ENCODE data around the gene MYL9.
A peak's percentile ranks its signal among the peaks of the same experiment; 100 is the strongest.
"Not testable (repeated sequence)": the region's sequence is repeated elsewhere in the genome, so short reads cannot be mapped to it uniquely, and the experiment has no call there.

MYL9 gene

GRCh38 chr20:36563374-36563773 lies 22.1 kb downstream of the MYL9 start:
- H3K4me3 ChIP-seq (ENCODE audit: low read depth, low read length) = no peak overlapping the region
- TF ChIP-seq CTCF (IDR thresholded peaks at IDR 0.05; ENCODE audit: low read depth, low read length, missing control alignments) = no peak
- DNase-seq (ENCODE audit: low read depth) = no peak
- in situ Hi-C loops (cut with HindIII; ENCODE audit: low sequenced_read_pairs) = loop anchor here (25.0 kb wide), 1 partner anchor 199 kb away; the partner anchor contains the start of gene DSN1

- in situ Hi-C loops (cut with HindIII; ENCODE audit: low sequenced_read_pairs) = loop anchor here (25.0 kb wide), 1 partner anchor 198 kb away; the partner anchor contains the start of gene DSN1
These were observed 22.9 kb downstream of the MYL9 start for GRCh38 chr20:36564078-36564725.

GRCh38 chr20:36564726-36565121 lies 23.4 kb downstream of the MYL9 start:
- in situ Hi-C loops (cut with HindIII; ENCODE audit: low sequenced_read_pairs) = loop anchor here (25.0 kb wide), 1 partner anchor 198 kb away; the partner anchor contains the start of gene DSN1
- H3K4me3 ChIP-seq (ENCODE audit: low read depth, low read length); DNase-seq (ENCODE audit: low read depth): not testable (repeated sequence)

More at GRCh38 chr20:36564078-36564725, 22.9 kb downstream of the MYL9 start:
- H3K4me3 ChIP-seq (ENCODE audit: low read depth, low read length); DNase-seq (ENCODE audit: low read depth): not testable (repeated sequence)

- no peak for DNase-seq (ENCODE audit: low read depth)
- TF ChIP-seq CTCF (IDR thresholded peaks at IDR 0.05; ENCODE audit: low read depth, low read length, missing control alignments) = no peak
- no peak overlapping the region for H3K4me3 ChIP-seq (ENCODE audit: low read depth, low read length)
- in situ Hi-C loops (cut with HindIII; ENCODE audit: low sequenced_read_pairs) = loop anchor here (25.0 kb wide), 1 partner anchor 197 kb away; the partner anchor contains the start of gene DSN1
These were observed 24.2 kb downstream of the MYL9 start for GRCh38 chr20:36565520-36565919.

- TF ChIP-seq CTCF (IDR thresholded peaks at IDR 0.05; ENCODE audit: low read depth, low read length, missing control alignments) = no peak
- peak; percentile 40 for DNase-seq (ENCODE audit: low read depth)
- in situ Hi-C loops (cut with HindIII; ENCODE audit: low sequenced_read_pairs) = loop anchor here (25.0 kb wide), 1 partner anchor 192 kb away; the partner anchor contains the start of gene DSN1
- no peak overlapping the region for H3K4me3 ChIP-seq (ENCODE audit: low read depth, low read length)
These were observed 28.6 kb downstream of the MYL9 start for GRCh38 chr20:36569847-36570429.

- TF ChIP-seq CTCF (IDR thresholded peaks at IDR 0.05; ENCODE audit: low read depth, low read length, missing control alignments) = no peak
- no peak overlapping the region for H3K4me3 ChIP-seq (ENCODE audit: low read depth, low read length)
- DNase-seq (ENCODE audit: low read depth) = no peak
- in situ Hi-C loops (cut with HindIII; ENCODE audit: low sequenced_read_pairs) = loop anchor here (25.0 kb wide), 1 partner anchor 190 kb away; the partner anchor contains the start of gene DSN1
These were observed 30.5 kb downstream of the MYL9 start for GRCh38 chr20:36571564-36572504.

GRCh38 chr20:36572701-36573102 lies 31.4 kb downstream of the MYL9 start:
- no peak for DNase-seq (ENCODE audit: low read depth)
- H3K4me3 ChIP-seq (ENCODE audit: low read depth, low read length) = peak overlapping the region; percentile 82
- in situ Hi-C loops (cut with HindIII; ENCODE audit: low sequenced_read_pairs) = loop anchor here (25.0 kb wide), 1 partner anchor 190 kb away; the partner anchor contains the start of gene DSN1
- no peak for TF ChIP-seq CTCF (IDR thresholded peaks at IDR 0.05; ENCODE audit: low read depth, low read length, missing control alignments)
